ENCODE results near the gene ARHGAP15. TPM values are rescaled to one million over a fixed set of nuclear protein-coding genes. Genes with fewer than 3 reads are reported as not detected.

ARHGAP15 gene
- total RNA-seq, 2 donors from 2014 or later: 0.41 to 4.3 TPM

DNA sequence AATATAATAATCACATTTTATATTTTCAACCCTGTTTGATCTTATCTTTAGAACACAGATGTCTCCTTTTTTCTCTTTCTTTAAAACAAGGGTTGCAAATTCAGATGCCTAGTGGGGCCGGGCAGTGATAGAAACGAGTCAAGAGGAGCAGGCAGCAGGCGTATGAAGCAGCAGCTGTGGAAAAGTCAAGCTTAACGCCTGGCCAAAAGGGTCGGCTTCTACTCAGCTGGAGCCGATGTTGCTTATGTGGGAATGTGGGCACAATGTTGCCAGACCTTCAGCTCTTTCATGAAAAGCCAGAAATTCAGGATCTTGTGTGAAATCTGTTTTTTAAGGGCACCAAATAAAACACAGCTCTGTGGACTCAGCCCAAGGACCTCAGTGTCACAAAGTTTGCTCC lies 642.7 kb downstream of the ARHGAP15 start:
- Histone ChIP-seq H3K36me3 (no peaks in the 10 kb centered on the region), H3K4me3 (no peak overlapping the region), H3K9me3 (no peaks in the 10 kb centered on the region), H3K27ac (no peak overlapping the region), H3K27me3 (replicated peaks; ENCODE audit: insufficient read depth) (no peaks in the 10 kb centered on the region), H3K4me1 (replicated peaks) (no peaks in the 10 kb centered on the region)
- no peak for DNase-seq (ENCODE audit: low spot score)
- intact Hi-C loops (cut with DNase I): no loop called here
- WGBS: 59% methylated on average over 6 of the region's 6 CpGs
- TF ChIP-seq, protein P1, sequence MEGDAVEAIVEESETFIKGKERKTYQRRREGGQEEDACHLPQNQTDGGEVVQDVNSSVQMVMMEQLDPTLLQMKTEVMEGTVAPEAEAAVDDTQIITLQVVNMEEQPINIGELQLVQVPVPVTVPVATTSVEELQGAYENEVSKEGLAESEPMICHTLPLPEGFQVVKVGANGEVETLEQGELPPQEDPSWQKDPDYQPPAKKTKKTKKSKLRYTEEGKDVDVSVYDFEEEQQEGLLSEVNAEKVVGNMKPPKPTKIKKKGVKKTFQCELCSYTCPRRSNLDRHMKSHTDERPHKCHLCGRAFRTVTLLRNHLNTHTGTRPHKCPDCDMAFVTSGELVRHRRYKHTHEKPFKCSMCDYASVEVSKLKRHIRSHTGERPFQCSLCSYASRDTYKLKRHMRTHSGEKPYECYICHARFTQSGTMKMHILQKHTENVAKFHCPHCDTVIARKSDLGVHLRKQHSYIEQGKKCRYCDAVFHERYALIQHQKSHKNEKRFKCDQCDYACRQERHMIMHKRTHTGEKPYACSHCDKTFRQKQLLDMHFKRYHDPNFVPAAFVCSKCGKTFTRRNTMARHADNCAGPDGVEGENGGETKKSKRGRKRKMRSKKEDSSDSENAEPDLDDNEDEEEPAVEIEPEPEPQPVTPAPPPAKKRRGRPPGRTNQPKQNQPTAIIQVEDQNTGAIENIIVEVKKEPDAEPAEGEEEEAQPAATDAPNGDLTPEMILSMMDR (IDR thresholded peaks at IDR 0.05): no peak
- TF ChIP-seq POLR2AphosphoS5 (IDR thresholded peaks at IDR 0.05): no peak
- no peak for TF ChIP-seq POLR2A (IDR thresholded peaks at IDR 0.05)

DNA sequence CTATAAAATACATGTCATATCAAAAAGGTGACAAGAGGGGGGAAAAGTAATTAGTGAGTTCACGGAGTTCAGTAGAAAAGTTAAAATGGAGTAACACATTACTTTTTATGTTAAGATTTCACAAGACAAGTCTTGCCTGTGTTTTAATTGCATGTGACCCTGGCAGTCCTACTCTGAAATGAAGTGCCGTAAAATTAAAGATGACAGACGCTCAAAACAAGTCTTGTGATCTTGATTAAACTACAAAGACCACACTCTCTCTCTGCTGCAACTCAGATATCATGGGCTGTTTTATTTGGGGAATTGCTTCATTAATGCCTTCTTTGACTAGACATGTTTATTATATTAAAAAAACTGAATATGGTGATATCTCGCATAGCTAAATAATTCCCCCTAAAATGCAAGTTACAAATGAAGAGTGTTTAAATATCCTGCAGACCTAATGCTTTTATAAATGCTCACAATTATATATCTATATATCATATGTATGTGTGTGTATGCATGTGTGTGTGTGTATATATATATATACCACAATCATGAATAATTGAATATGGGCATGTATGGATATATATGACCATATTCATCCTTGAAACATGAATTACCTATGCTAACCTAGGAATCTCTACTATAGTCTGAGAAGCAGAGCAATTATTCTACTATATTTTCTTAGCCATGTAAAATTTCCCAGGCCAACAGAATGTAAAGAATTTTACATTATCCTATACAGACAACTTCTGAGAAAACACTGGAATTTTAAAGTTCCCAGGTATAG lies 647.5 kb downstream of the ARHGAP15 start:
- Histone ChIP-seq H3K4me3 (no peak overlapping the region), H3K9me3 (no peaks in the 10 kb centered on the region), H3K27me3 (replicated peaks; ENCODE audit: insufficient read depth) (no peaks in the 10 kb centered on the region), H3K4me1 (replicated peaks) (no peaks in the 10 kb centered on the region), H3K36me3 (no peaks in the 10 kb centered on the region), H3K27ac (no peak overlapping the region)
- no peak for DNase-seq (ENCODE audit: low spot score)
- 36% methylated on average over 4 of the region's 4 CpGs for WGBS
- intact Hi-C loops (cut with DNase I): no loop called here
- TF ChIP-seq, protein P1 (IDR thresholded peaks at IDR 0.05): no peak
- TF ChIP-seq POLR2A (IDR thresholded peaks at IDR 0.05) (no peak), POLR2AphosphoS5 (IDR thresholded peaks at IDR 0.05) (no peak)

DNA sequence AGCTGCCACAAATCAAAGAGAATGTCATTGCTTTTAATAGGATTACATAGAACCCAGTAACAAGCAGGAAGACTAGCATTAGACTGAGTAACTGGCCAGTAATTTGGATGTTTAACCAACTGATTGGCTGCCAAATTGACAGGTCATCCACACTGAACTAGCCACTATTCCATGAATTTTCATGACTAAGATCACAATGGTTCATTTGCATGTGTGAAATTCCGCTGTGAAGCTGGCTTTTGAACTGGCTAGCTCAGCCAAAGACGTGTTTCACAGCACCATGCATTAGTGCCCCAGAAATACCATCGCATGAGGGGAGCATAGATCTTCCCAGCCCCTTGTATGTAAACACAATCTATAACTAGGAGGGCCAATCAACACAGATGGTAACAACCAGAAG lies 649.8 kb downstream of the ARHGAP15 start:
- H3K9me3 ChIP-seq: no peaks in the 10 kb centered on the region
- H3K27me3 ChIP-seq (replicated peaks; ENCODE audit: insufficient read depth): no peaks in the 10 kb centered on the region
- intact Hi-C loops (cut with DNase I): no loop called here
- no peak overlapping the region for H3K27ac ChIP-seq
- 95% methylated on average over 3 of the region's 3 CpGs for WGBS
- H3K4me3 ChIP-seq: no peak overlapping the region
- DNase-seq (ENCODE audit: low spot score): no peak
- TF ChIP-seq, protein P1 (IDR thresholded peaks at IDR 0.05): no peak
- TF ChIP-seq POLR2A (IDR thresholded peaks at IDR 0.05) (no peak), POLR2AphosphoS5 (IDR thresholded peaks at IDR 0.05) (no peak)
- no peaks in the 10 kb centered on the region for H3K36me3 ChIP-seq
- no peaks in the 10 kb centered on the region for H3K4me1 ChIP-seq (replicated peaks)

DNA sequence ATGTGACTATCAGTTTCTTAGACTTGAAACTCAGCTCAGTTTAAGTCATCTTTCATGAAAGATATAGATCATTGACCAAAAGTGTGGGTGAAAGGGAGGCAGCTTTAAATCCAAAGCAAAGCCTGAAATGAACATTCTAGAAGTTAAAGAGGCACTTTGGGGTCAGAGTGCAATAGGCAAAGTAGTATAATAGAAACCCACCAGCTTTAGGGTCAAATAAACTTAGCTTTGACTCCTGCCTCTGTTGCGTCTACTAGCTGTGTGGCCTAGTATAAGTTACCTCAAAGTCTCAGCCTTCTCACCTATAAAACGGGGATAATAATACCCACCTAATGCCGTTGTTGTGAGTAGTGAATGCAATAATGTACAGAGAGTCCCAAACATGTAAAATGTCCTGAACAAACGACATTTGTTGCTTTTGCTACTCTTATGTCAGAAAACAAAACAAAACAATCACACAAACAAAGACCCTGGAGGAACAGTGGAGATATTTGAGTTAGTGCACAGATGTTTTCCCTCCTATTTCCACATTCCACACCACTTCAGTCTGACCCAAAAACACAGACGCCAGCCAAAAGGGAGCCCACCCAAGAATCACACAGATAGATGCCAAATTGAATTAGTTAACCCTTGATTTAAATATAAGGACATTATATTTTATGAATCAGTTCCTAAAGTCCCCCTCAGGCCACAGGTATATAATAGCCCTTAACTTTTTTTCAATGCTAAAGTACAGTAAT lies 657.0 kb downstream of the ARHGAP15 start:
- intact Hi-C loops (cut with DNase I): no loop called here
- no peak for DNase-seq (ENCODE audit: low spot score)
- Histone ChIP-seq H3K27ac (no peak overlapping the region), H3K4me1 (replicated peaks) (no peaks in the 10 kb centered on the region), H3K36me3 (no peaks in the 10 kb centered on the region), H3K9me3 (no peaks in the 10 kb centered on the region), H3K27me3 (replicated peaks; ENCODE audit: insufficient read depth) (no peaks in the 10 kb centered on the region), H3K4me3 (no peak overlapping the region)
- TF ChIP-seq POLR2AphosphoS5 (IDR thresholded peaks at IDR 0.05) (no peak), POLR2A (IDR thresholded peaks at IDR 0.05) (no peak)
- TF ChIP-seq, protein P1 (IDR thresholded peaks at IDR 0.05): no peak
- WGBS: 61% methylated on average over 5 of the region's 5 CpGs
